ENCODE results near the gene TCOF1.

TCOF1 gene

GRCh38 chr5:150443242-150444075, 86.0 kb downstream of the TCOF1 start:
- peak overlapping the region; percentile 51; the same call in 1 of the 2 replicates for H3K27ac ChIP-seq
- TF ChIP-seq CTCF (IDR thresholded peaks at IDR 0.05), result no peak
- TF ChIP-seq ZFX (IDR thresholded peaks at IDR 0.05; ENCODE audit: borderline replicate concordance), result no peak

DNA sequence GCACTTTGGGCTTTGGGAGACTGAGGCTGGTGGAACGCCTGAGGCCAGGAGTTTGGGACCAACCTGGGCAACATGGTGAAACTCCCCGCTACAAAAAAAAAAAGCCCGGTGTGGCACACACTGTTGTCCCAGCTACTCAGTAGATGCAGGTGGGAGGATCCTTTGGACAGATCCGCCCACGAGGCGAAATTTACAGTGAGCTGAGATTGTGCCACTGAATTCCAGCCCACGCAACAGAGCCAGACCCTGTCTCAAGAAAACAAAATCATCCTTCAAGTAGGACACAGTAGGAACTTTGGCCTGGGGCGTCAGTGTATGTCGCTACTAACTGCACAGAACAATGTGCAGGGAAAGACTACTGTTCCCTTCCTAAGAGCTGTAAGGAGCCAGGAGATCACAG, 87.3 kb downstream of the TCOF1 start:
- TF ChIP-seq ZFX (IDR thresholded peaks at IDR 0.05; ENCODE audit: borderline replicate concordance) (no peak), CTCF (IDR thresholded peaks at IDR 0.05) (no peak)
- no peak overlapping the region for H3K27ac ChIP-seq

GRCh38 chr5:150446088-150446487, 88.6 kb downstream of the TCOF1 start:
- no peak for TF ChIP-seq CTCF (IDR thresholded peaks at IDR 0.05)
- TF ChIP-seq ZFX (IDR thresholded peaks at IDR 0.05; ENCODE audit: borderline replicate concordance), result no peak
- H3K27ac ChIP-seq, result no peak overlapping the region

DNA sequence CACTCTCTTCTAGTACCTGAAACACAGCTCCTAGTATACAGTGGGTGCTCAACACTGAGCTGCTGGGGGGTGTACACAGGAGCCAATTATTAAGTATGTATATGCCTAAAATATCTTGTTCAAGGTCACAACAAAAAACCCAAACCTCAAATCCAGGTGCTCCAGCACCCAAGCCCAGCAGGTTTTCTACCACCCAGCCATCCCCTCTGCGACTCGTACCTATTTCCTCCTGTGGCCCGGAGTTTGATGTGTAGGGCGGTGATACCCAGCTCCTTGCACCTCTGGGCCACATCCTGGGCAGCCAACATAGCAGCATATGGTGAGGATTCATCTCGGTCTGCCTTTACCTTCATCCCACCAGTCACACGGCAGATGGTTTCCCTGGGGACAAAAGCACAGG, 89.1 kb downstream of the TCOF1 start:
- H3K27ac ChIP-seq, result no peak overlapping the region
- no peak for TF ChIP-seq ZFX (IDR thresholded peaks at IDR 0.05; ENCODE audit: borderline replicate concordance)
- no peak for TF ChIP-seq CTCF (IDR thresholded peaks at IDR 0.05)

GRCh38 chr5:150447188-150447587, 89.7 kb downstream of the TCOF1 start:
- TF ChIP-seq ZFX (IDR thresholded peaks at IDR 0.05; ENCODE audit: borderline replicate concordance) (no peak), CTCF (IDR thresholded peaks at IDR 0.05) (no peak)
- H3K27ac ChIP-seq, result peak overlapping the region; percentile 87; the same call in 1 of the 2 replicates

DNA sequence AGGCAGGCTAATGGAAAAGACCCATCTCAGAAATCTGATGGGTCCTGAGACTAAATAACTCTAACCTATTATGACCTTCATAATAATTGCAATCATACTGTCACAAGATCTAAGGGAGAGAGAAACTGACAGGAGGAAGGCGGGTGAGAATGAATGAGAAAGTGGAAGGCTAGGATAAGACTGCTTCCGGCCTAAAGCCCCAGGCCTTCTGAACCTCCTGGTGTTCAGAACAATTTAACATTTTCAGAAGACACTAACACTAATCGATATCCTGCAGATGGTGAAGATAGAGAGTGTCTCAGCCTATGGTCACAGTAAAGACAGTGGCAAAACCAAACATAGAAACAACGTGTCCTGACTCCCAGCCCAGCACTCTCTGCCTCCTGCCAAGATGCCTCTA, 90.8 kb downstream of the TCOF1 start:
- TF ChIP-seq ZFX (IDR thresholded peaks at IDR 0.05; ENCODE audit: borderline replicate concordance) (no peak), CTCF (IDR thresholded peaks at IDR 0.05) (no peak)
- H3K27ac ChIP-seq, result peak overlapping the region; percentile 87

DNA sequence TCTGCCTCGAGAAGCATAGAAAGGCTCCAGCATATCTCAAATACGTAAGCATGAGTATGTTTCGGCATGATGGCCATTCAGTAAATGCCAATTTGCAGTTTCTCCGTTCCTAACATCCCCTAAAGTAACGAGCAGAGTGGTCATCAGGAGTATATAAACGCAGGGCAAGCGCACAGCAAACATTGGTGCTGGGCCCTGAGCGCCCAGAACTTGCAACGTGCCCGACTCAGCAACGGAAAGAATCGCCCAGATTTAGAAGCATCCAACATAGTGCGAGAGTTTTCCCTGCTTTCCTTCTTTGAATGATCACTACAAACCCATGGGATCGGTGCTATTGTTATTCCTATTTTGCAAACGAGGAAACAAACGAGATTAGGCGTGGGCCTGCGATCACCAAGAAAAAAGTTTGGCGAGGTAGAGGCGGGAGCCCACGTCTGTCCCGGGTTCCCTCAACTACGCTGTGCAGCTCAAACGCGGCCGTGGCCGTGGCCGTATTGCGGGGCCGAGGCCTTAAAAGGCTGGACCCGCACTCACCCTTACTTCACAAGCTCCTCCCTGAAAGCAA, 91.5 kb downstream of the TCOF1 start:
- TF ChIP-seq CTCF (IDR thresholded peaks at IDR 0.05) (no peak), ZFX (IDR thresholded peaks at IDR 0.05; ENCODE audit: borderline replicate concordance) (no peak)
- peak overlapping the region; percentile 87 for H3K27ac ChIP-seq
